RKO (cell line): ENCODE measurements around the gene MRFAP1L1.
"Not testable (repeated sequence)": the region's sequence is repeated elsewhere in the genome, so short reads cannot be mapped to it uniquely, and the experiment has no call there.

Source experiments
- DNase-seq: peaks from one replicate; pipeline ENCODE4 v3.0.0-alpha.2; 2016; ENCODE audit warnings: low spot score

The MRFAP1L1 gene

GRCh38 chr4:6688879-6689505, 20.7 kb downstream of the MRFAP1L1 start:
- peak; percentile 62 for DNase-seq

GRCh38 chr4:6687947-6688878, 21.5 kb downstream of the MRFAP1L1 start:
- DNase-seq: no peak

GRCh38 chr4:6686104-6686787, 23.4 kb downstream of the MRFAP1L1 start:
- DNase-seq: no peak

GRCh38 chr4:6684656-6685055, 25.0 kb downstream of the MRFAP1L1 start:
- DNase-seq: no peak

GRCh38 chr4:6682862-6683590, 26.6 kb downstream of the MRFAP1L1 start:
- DNase-seq: no peak

- no peak for DNase-seq
Measured at GRCh38 chr4:6681191-6681590, 28.5 kb downstream of the MRFAP1L1 start.

GRCh38 chr4:6680372-6681034, 29.2 kb downstream of the MRFAP1L1 start:
- DNase-seq: no peak

GRCh38 chr4:6676722-6677558, 32.7 kb downstream of the MRFAP1L1 start:
- DNase-seq: no peak

GRCh38 chr4:6674500-6675149, 35.0 kb downstream of the MRFAP1L1 start:
- peak; percentile 78 for DNase-seq

GRCh38 chr4:6673660-6674499, 35.8 kb downstream of the MRFAP1L1 start:
- peak; percentile 98 for DNase-seq

GRCh38 chr4:6673191-6673659, 36.4 kb downstream of the MRFAP1L1 start:
- DNase-seq: peak; percentile 53

GRCh38 chr4:6672541-6673190, 37.0 kb downstream of the MRFAP1L1 start:
- not testable (repeated sequence) for DNase-seq

GRCh38 chr4:6672131-6672530, 37.5 kb downstream of the MRFAP1L1 start:
- no peak for DNase-seq

GRCh38 chr4:6671648-6672047, 38.0 kb downstream of the MRFAP1L1 start:
- DNase-seq: no peak

- DNase-seq: no peak
Measured at GRCh38 chr4:6668391-6668790, 41.3 kb downstream of the MRFAP1L1 start.

- DNase-seq: no peak
Measured at GRCh38 chr4:6665320-6665654, 44.4 kb downstream of the MRFAP1L1 start.

- DNase-seq: no peak
Measured at GRCh38 chr4:6663596-6664393, 45.9 kb downstream of the MRFAP1L1 start.

GRCh38 chr4:6662591-6662990, 47.1 kb downstream of the MRFAP1L1 start:
- DNase-seq: peak; percentile 48
